Peyer's patch (tissue), 4 donors: ENCODE data around the gene LIN54.

Experiments
- CTCF ChIP-seq, 6 experiments: fragments of 450-650 bp in 4 of 6; fragments of 200-600 bp in 2 of 6; sonication (generic) in 1 of 6; IDR thresholded peaks; one replicate each; pipeline ENCODE4 v1.5.1; 2017 to 2019; ENCODE audit warnings: antibody characterized with exemption in 6 of 6, mild to moderate bottlenecking in 3 of 6, moderate library complexity in 1 of 6
- POLR2A ChIP-seq, 2 donors: fragments of 450-650 bp; IDR thresholded peaks; one replicate each; pipeline ENCODE4 v1.5.1; 2017; ENCODE audit warnings: antibody characterized with exemption in 2 of 2, mild to moderate bottlenecking in 2 of 2, moderate library complexity in 2 of 2

DNA sequence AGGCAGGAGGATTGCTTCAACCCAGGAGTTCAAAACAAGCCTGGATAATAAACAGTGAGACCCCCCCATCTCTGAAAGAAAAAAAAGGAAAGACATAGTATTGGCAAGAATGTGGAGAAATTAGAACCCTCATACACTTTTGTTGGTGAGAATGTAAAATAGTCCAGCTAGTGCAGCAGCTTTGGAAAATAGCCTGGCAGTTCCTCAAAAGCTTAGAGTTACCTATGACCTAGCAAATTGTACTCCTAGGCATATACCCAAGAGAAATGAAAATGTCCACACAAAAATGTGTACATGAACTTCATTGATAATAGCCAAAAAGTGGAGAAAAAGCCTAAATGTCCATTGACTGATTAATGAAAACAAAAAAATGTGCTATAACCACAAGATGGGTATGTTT is 88.8 kb downstream of the LIN54 start:
- TF ChIP-seq CTCF (IDR thresholded peaks at IDR 0.05), result no peak
- no peak for TF ChIP-seq POLR2A (IDR thresholded peaks at IDR 0.05)
